HCT116 (cell line): ENCODE measurements around the gene CLCN4. TPM values are rescaled to one million over a fixed set of nuclear protein-coding genes. Genes with fewer than 3 reads are reported as not detected.

Experiments used
- ATAC-seq: fragments of 200-7000 bp; cut with Tn5 transposase; 2 replicates; pipeline ENCODE4 v1.9.1; 2020; ENCODE audit warnings: mild to moderate bottlenecking, moderate library complexity
- BruUV-seq: library from RNA; stranded (reverse); fragments of 400-500 nt; replicated peaks from 2 replicates; lab custom pipeline; 2021; lab: Mats Ljungman, UMichigan
- CTCF ChIA-PET: fragments of 300-600 bp; sonication (Branson Sonifier 250); formaldehyde crosslinking; loops from one replicate; lab custom pipeline; 2021; ENCODE audit warnings: antibody characterized with exemption; lab: Charles Lee
- POLR2A ChIA-PET: fragments of 300-600, 350-600 bp; sonication (Branson Sonifier 250); formaldehyde crosslinking; loops from one replicate; lab custom pipeline; 2021; ENCODE audit warnings: antibody characterized with exemption; lab: Charles Lee
- RAD21 ChIA-PET, 2 experiments: fragments of 300-600 bp; sonication (Branson Sonifier 250); formaldehyde crosslinking; loops; one replicate each; lab custom pipeline; 2023; ENCODE audit warnings: low total read pairs in 2 of 2; ENCODE audit not compliant: uncharacterized antibody in 2 of 2, unreplicated experiment in 2 of 2, low non-redundant PET in 1 of 2; lab: Charles Lee
- DNase-seq: peaks from one replicate; pipeline ENCODE4 v3.0.0-alpha.2; 2010; ENCODE audit warnings: low read depth, low spot score
- H2AFZ ChIP-seq: fragments of 200-600 bp; shearing (Covaris generic), sonication (generic); 2 replicates; pipeline ENCODE4 v1.6.1; 2017; ENCODE audit warnings: low read depth, mixed run types, mixed read lengths, antibody characterized with exemption, low read length; ENCODE audit not compliant: poor library complexity, severe bottlenecking
- H3K27ac ChIP-seq: 2 replicates; pipeline ENCODE4 v1.5.1; 2012; ENCODE audit warnings: low read depth, low read length
- H3K27me3 ChIP-seq: fragments of 200-600 bp; sonication (generic); 2 replicates; pipeline ENCODE4 v1.6.1; 2016; ENCODE audit warnings: mixed run types, low read length, mixed read lengths; ENCODE audit not compliant: insufficient read depth
- H3K36me3 ChIP-seq, 2 experiments: fragments of 200-500 bp in 1 of 2; fragments of 200-600 bp in 1 of 2; sonication (Bioruptor generic) in 1 of 2; sonication (generic) in 1 of 2; 2 replicates each; pipeline versions ENCODE4 v1.5.1 to v1.6.1; 2014 to 2016; ENCODE audit warnings: low read length in 2 of 2, inconsistent platforms in 1 of 2, mixed read lengths in 1 of 2, mixed run types in 1 of 2; ENCODE audit not compliant: insufficient read depth in 2 of 2, control insufficient read depth in 1 of 2
- H3K4me1 ChIP-seq, 2 experiments: fragments of 200-600 bp in 1 of 2; sonication (generic) in 1 of 2; 2 replicates each; pipeline versions ENCODE4 v1.5.1 to v1.6.1; 2012 to 2017; ENCODE audit warnings: low read length in 2 of 2, inconsistent platforms in 1 of 2, mild to moderate bottlenecking in 1 of 2, mixed read lengths in 1 of 2, mixed run types in 1 of 2, moderate library complexity in 1 of 2; ENCODE audit not compliant: insufficient read depth in 2 of 2, control insufficient read depth in 1 of 2
- H3K4me2 ChIP-seq: fragments of 200-600 bp; sonication (generic); 2 replicates; pipeline ENCODE4 v1.6.1; 2017; ENCODE audit warnings: mixed run types, low read length, mixed read lengths
- H3K4me3 ChIP-seq, 2 experiments: fragments of 200-600 bp in 1 of 2; sonication (generic) in 1 of 2; replicated peaks in 1 of 2; 2 replicates each; pipeline ENCODE4 v1.5.1; 2011 to 2016; ENCODE audit warnings: low read length in 2 of 2, control low read depth in 1 of 2, low read depth in 1 of 2, mild to moderate bottlenecking in 1 of 2, mixed read lengths in 1 of 2, mixed run types in 1 of 2
- H3K79me2 ChIP-seq: fragments of 200-600 bp; sonication (generic); 2 replicates; pipeline ENCODE4 v1.6.1; 2017; ENCODE audit warnings: mild to moderate bottlenecking, mixed run types, low read length, moderate library complexity, mixed read lengths; ENCODE audit not compliant: insufficient read depth
- H3K9ac ChIP-seq: fragments of 200-600 bp; sonication (generic); 2 replicates; pipeline ENCODE4 v1.6.1; 2016; ENCODE audit warnings: low read length, mixed read lengths
- H3K9me2 ChIP-seq: fragments of 200-600 bp; sonication (generic), shearing (Covaris generic); 2 replicates; pipeline ENCODE4 v1.6.1; 2017; ENCODE audit warnings: mixed run types, mild to moderate bottlenecking, moderate library complexity; ENCODE audit not compliant: insufficient read depth
- H3K9me3 ChIP-seq, 2 experiments: fragments of 200-500 bp in 1 of 2; fragments of 200-600 bp in 1 of 2; sonication (Bioruptor generic) in 1 of 2; sonication (generic) in 1 of 2; 2 replicates each; pipeline ENCODE4 v1.6.1; 2014 to 2017; ENCODE audit warnings: low read length in 2 of 2, mixed read lengths in 2 of 2, inconsistent platforms in 1 of 2, low read depth in 1 of 2, mild to moderate bottlenecking in 1 of 2, mixed run types in 1 of 2, moderate library complexity in 1 of 2; ENCODE audit not compliant: control insufficient read depth in 1 of 2, insufficient read depth in 1 of 2
- H4K20me1 ChIP-seq: fragments of 200-600 bp; sonication (generic), shearing (Covaris generic); 2 replicates; pipeline ENCODE4 v1.6.1; 2017; ENCODE audit warnings: mixed run types, mild to moderate bottlenecking, moderate library complexity; ENCODE audit not compliant: insufficient read depth
- EGR1 ChIP-seq: IDR thresholded peaks from 2 replicates; pipeline ENCODE4 v1.6.1; 2012; ENCODE audit warnings: low read depth
- EZH2 ChIP-seq: fragments of 200-600 bp; sonication (generic); IDR thresholded peaks from 2 replicates; pipeline ENCODE4 v1.6.1; 2017; ENCODE audit warnings: antibody characterized with exemption, mixed run types
- FOSL1 ChIP-seq: IDR thresholded peaks from 2 replicates; pipeline ENCODE4 v1.6.1; 2012; ENCODE audit warnings: low read depth
- JUND ChIP-seq: IDR thresholded peaks from 2 replicates; pipeline ENCODE4 v1.6.1; 2012
- POLR2AphosphoS5 ChIP-seq: IDR thresholded peaks from 2 replicates; pipeline ENCODE4 v1.6.1; 2011; ENCODE audit warnings: mild to moderate bottlenecking, low read depth, low read length, moderate library complexity
- RAD21 ChIP-seq: IDR thresholded peaks from 2 replicates; pipeline ENCODE4 v1.6.1; 2012; ENCODE audit warnings: low read depth, mild to moderate bottlenecking
- SIN3A ChIP-seq: IDR thresholded peaks from 2 replicates; pipeline ENCODE4 v1.6.1; 2012; ENCODE audit warnings: low read depth
- TCF7L2 ChIP-seq: IDR thresholded peaks from 2 replicates; pipeline ENCODE4 v1.7.0; 2011; ENCODE audit warnings: borderline replicate concordance, inconsistent platforms; ENCODE audit not compliant: insufficient read depth, insufficient read length; ENCODE audit errors: extremely low read depth
- YY1 ChIP-seq: IDR thresholded peaks from 2 replicates; pipeline ENCODE4 v1.6.1; 2011; ENCODE audit warnings: low read length, low read depth, moderate library complexity, mild to moderate bottlenecking; ENCODE audit not compliant: insufficient replicate concordance; ENCODE audit errors: extremely low read depth
- ZNF274 ChIP-seq: fragments of 200-500 bp; sonication (Bioruptor generic); IDR thresholded peaks from 2 replicates; pipeline ENCODE4 v1.6.1; 2014; ENCODE audit warnings: mild to moderate bottlenecking, low read depth, low read length, inconsistent platforms
- intact Hi-C: fragments of 100-400 bp; cut with micrococcal nuclease; formaldehyde crosslinking; loops from 2 replicates; pipeline ENCODE4 v1.10.0; 2022
- total RNA-seq: library from RNA; stranded (reverse); gene quantifications from one replicate; pipeline ENCODE4 v1.2.1, GENCODE V29; 2021; ENCODE audit not compliant: unreplicated experiment
- TF ChIP-seq, protein P1 (sequence below), 3 experiments: fragments of 200-600 bp in 1 of 3; sonication (generic) in 1 of 3; IDR thresholded peaks in 2 of 3; conservative IDR thresholded peaks in 1 of 3; 2 replicates each; pipeline ENCODE4 v1.5.1; 2012 to 2017; ENCODE audit warnings: low read depth in 2 of 3, low read length in 2 of 3, antibody characterized with exemption in 1 of 3, borderline replicate concordance in 1 of 3, control low read depth in 1 of 3, mild to moderate bottlenecking in 1 of 3, mixed read lengths in 1 of 3, mixed run types in 1 of 3, moderate library complexity in 1 of 3; ENCODE audit not compliant: insufficient read depth in 1 of 3
- TF ChIP-seq, protein P2 (sequence below): IDR thresholded peaks from 2 replicates; pipeline ENCODE4 v1.6.1; 2011; ENCODE audit warnings: mild to moderate bottlenecking, low read length, moderate library complexity; ENCODE audit not compliant: insufficient replicate concordance; ENCODE audit errors: extremely low read depth
- TF ChIP-seq, protein P3 (sequence below): IDR thresholded peaks from 2 replicates; pipeline ENCODE4 v1.6.1; 2012

The CLCN4 gene
- total RNA-seq, 1 experiment from 2014 or later, result 3.1 TPM

DNA sequence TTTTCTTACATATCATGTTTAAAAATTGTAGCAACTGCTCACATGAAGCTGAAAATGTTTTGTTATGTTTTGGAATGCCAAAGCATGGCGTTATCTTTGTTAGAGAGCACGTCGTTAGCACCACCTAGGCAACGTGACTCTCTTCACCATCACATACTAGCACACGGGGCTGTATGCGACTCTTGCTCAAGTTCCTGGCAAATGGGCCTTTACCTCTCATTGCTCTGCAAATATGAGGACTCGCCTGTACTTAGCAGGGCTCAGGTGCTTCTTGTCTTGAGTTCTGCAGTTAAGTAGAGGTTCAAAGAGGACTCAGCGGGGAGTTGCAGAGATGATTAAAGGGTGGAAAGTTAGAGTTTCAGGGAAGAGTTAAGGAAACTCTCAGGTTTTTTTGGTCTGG, 59.4 kb downstream of the CLCN4 start:
- Histone ChIP-seq H3K9me2 (no peaks in the 10 kb centered on the region), H4K20me1 (no peaks in the 10 kb centered on the region), H3K27me3 (no peaks in the 10 kb centered on the region), H3K9me3 (no peaks in the 10 kb centered on the region), H3K4me3 (no peak overlapping the region), H3K27ac (no peak overlapping the region), H3K4me1 (no peaks in the 10 kb centered on the region), H3K4me2 (no peak overlapping the region), H3K79me2 (no peaks in the 10 kb centered on the region), H2AFZ (no peak overlapping the region), H3K9ac (no peak overlapping the region), H3K36me3 (no peaks in the 10 kb centered on the region)
- intact Hi-C loops, result no loop called here
- no peak for DNase-seq
- ChIA-PET CTCF (no interaction called here), POLR2A (no interaction called here), RAD21 (no interaction called here)
- BruUV-seq, result no TSS peak
- ATAC-seq, result no peak
- no peak for TF ChIP-seq POLR2AphosphoS5
- TF ChIP-seq TCF7L2, result no peak
- TF ChIP-seq, protein P1, sequence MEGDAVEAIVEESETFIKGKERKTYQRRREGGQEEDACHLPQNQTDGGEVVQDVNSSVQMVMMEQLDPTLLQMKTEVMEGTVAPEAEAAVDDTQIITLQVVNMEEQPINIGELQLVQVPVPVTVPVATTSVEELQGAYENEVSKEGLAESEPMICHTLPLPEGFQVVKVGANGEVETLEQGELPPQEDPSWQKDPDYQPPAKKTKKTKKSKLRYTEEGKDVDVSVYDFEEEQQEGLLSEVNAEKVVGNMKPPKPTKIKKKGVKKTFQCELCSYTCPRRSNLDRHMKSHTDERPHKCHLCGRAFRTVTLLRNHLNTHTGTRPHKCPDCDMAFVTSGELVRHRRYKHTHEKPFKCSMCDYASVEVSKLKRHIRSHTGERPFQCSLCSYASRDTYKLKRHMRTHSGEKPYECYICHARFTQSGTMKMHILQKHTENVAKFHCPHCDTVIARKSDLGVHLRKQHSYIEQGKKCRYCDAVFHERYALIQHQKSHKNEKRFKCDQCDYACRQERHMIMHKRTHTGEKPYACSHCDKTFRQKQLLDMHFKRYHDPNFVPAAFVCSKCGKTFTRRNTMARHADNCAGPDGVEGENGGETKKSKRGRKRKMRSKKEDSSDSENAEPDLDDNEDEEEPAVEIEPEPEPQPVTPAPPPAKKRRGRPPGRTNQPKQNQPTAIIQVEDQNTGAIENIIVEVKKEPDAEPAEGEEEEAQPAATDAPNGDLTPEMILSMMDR (IDR thresholded peaks at IDR 0.05 in 2 of 3, conservative IDR thresholded peaks at IDR 0.05 in 1 of 3; ENCODE audit: borderline replicate concordance in 1 of 3, insufficient read depth in 1 of 3, low read depth in 2 of 3, low read length in 2 of 3), result no peak
- TF ChIP-seq SIN3A, result no peak
- no peak for TF ChIP-seq YY1
- TF ChIP-seq, protein P2, sequence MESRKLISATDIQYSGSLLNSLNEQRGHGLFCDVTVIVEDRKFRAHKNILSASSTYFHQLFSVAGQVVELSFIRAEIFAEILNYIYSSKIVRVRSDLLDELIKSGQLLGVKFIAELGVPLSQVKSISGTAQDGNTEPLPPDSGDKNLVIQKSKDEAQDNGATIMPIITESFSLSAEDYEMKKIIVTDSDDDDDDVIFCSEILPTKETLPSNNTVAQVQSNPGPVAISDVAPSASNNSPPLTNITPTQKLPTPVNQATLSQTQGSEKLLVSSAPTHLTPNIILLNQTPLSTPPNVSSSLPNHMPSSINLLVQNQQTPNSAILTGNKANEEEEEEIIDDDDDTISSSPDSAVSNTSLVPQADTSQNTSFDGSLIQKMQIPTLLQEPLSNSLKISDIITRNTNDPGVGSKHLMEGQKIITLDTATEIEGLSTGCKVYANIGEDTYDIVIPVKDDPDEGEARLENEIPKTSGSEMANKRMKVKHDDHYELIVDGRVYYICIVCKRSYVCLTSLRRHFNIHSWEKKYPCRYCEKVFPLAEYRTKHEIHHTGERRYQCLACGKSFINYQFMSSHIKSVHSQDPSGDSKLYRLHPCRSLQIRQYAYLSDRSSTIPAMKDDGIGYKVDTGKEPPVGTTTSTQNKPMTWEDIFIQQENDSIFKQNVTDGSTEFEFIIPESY, result no peak
- no peak for TF ChIP-seq FOSL1
- TF ChIP-seq ZNF274, result no peak
- no peak for TF ChIP-seq EZH2
- TF ChIP-seq EGR1, result no peak
- TF ChIP-seq RAD21, result no peak
- no peak for TF ChIP-seq JUND
- TF ChIP-seq, protein P3, sequence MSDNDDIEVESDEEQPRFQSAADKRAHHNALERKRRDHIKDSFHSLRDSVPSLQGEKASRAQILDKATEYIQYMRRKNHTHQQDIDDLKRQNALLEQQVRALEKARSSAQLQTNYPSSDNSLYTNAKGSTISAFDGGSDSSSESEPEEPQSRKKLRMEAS, result no peak
